OCI-M1 (cell line): ENCODE measurements around the gene MED25.

Source experiments
- DNase-seq: peaks from one replicate; lab custom pipeline; 2025; lab: John Stamatoyannopoulos, UW

MED25 gene

GRCh38 chr19:49844138-49845095 is 26.3 kb downstream of the MED25 start:
- no peak for DNase-seq

- no peak for DNase-seq
Observed at GRCh38 chr19:49845414-49845813, 27.3 kb downstream of the MED25 start.

- no peak for DNase-seq
Observed at GRCh38 chr19:49846408-49846807, 28.3 kb downstream of the MED25 start.

GRCh38 chr19:49847731-49848696 is 29.9 kb downstream of the MED25 start:
- peak; percentile 93 for DNase-seq

GRCh38 chr19:49848938-49849337 is 30.8 kb downstream of the MED25 start:
- DNase-seq = peak; percentile 68

- no peak for DNase-seq
Observed at GRCh38 chr19:49849433-49850220, 31.5 kb downstream of the MED25 start.

GRCh38 chr19:49850221-49850486 is 32.1 kb downstream of the MED25 start:
- DNase-seq = no peak

GRCh38 chr19:49850487-49851342 is 32.6 kb downstream of the MED25 start, which contains the start of gene PTOV1:
PTOV1 (plus strand) TSS chr19:49851159.
- DNase-seq = peak; percentile 97

GRCh38 chr19:49851456-49852259 is 33.6 kb downstream of the MED25 start:
- DNase-seq = peak; percentile 40

- DNase-seq = no peak
Observed at GRCh38 chr19:49852631-49853126, 34.6 kb downstream of the MED25 start.

- no peak for DNase-seq
Observed at GRCh38 chr19:49853852-49854377, 35.8 kb downstream of the MED25 start.

GRCh38 chr19:49854378-49855263 is 36.5 kb downstream of the MED25 start:
- DNase-seq = no peak

GRCh38 chr19:49855277-49855675 is 37.2 kb downstream of the MED25 start:
- no peak for DNase-seq

GRCh38 chr19:49855676-49856573 is 37.8 kb downstream of the MED25 start:
- DNase-seq = no peak

- no peak for DNase-seq
Observed at GRCh38 chr19:49856574-49857021, 38.5 kb downstream of the MED25 start.

GRCh38 chr19:49857061-49857837 is 39.2 kb downstream of the MED25 start:
- DNase-seq = no peak

GRCh38 chr19:49857838-49858087 is 39.7 kb downstream of the MED25 start:
- no peak for DNase-seq
